Activated CD4-positive, alpha-beta T cell treated with anti-CD3 and anti-CD28 coated beads for 1 hour (primary cell): Measurements from ENCODE around the gene AP2S1.
"Not testable (repeated sequence)": the region's sequence is repeated elsewhere in the genome, so short reads cannot be mapped to it uniquely, and the experiment has no call there.

Experiments
- DNase-seq: peaks from one replicate; pipeline ENCODE4 v3.0.0-alpha.2; 2020

Gene AP2S1

GRCh38 chr19:46850228-46851203 lies at the start of gene AP2S1:
Gene AP2S1 (minus strand): TSS chr19:46850846. CDS start chr19:46850766, 80 bp downstream.
- peak; percentile 86 for DNase-seq

DNA sequence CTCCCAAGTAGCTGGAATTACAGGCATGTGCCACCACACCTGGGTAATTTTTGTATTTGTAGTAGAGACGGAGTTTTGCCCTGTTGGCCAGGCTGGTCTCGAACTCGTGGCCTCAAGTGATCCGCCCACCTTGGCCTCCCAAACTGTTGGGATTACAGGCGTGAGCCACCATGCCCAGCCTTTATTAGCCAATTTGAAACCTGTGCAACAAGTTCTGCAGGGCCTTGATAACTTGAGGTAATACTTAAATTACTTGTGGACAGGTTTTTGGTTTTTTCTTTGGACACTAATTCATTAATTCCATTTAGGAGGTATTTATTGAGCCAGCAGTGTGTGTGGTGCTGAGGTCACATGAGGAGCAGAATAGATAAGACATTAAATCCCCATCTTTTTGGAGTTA lies 49.7 kb upstream of the AP2S1 start:
- DNase-seq: no peak

- DNase-seq: no peak
Measured at GRCh38 chr19:46898731-46899130, 48.1 kb upstream of the AP2S1 start.

GRCh38 chr19:46896076-46896794 lies 45.6 kb upstream of the AP2S1 start:
- no peak for DNase-seq

- no peak for DNase-seq
Measured at GRCh38 chr19:46892252-46893179, 41.9 kb upstream of the AP2S1 start.

GRCh38 chr19:46890423-46891170 lies 40.0 kb upstream of the AP2S1 start:
- DNase-seq: no peak

- DNase-seq: no peak
Measured at GRCh38 chr19:46887240-46887782, 36.7 kb upstream of the AP2S1 start.

DNA sequence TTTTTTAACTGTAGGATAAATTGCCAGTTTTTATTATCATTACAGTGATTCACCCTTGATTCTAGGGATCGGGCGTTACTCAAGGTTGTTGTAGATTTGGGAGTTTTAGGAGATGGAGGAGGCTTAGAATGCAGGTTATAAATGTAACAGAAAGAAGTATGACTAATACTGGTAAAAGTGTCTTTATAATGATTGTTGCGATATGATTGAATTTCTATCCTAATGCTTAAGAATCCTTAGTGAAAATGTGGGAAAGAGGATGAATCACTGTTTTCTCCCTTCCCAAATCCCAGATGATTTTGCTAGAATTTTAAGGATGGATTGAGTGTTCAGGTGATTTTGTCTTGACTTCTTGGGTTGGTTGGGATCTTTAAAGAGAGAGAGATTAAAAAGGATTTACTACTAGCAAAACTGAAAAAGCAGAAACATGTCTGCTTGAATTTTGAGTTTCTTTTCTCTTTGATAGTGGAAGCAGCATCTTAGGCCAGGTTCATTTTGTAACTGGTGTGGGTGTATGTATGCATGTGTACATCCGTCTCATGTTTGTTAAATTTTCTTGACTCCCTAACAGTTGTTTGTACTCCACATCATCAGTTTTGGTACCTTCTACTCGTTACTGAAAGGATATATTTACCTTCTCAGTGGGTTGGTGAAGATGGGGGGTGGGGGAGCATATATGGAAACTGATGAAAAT lies 36.0 kb upstream of the AP2S1 start:
- no peak for DNase-seq

DNA sequence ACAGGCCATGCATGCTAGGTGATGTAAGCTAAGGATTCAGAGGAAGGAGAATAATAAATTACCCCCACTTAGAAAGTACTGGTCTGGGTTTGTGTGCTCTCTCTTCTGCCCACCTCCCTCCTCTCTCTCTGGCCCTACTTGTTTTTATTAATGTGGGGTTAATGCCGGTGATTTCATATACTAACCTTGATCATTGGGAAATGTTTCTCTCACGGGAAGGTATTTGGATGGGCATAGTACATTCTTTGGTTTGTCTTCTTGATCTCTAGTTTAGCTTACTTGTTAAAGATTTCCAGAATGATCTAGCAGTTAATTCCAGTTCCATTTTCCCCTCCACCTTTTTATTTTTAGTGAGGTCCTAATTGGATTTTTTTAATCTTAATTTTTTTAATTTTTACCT lies 34.8 kb upstream of the AP2S1 start:
- DNase-seq: no peak

DNA sequence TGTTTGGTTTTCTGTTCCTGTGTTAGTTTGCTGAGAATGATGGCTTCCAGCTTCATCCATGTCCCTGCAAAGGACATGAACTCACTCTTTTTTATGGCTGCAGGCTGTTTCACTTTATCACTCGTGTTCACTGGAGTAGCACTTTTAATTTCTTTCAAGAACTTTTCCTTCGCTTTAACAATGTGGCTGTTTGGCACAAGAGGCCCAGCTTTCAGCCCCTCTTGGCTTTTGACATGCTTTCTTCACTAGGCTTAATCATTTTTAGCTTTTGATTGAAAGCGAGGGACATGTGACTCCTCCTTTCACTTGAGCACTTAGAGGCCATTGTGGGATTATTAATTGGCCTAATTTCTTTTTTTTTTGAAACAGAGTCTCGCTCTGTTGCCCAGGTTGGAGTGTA lies 32.1 kb upstream of the AP2S1 start:
- DNase-seq: not testable (repeated sequence)

- no peak for DNase-seq
Measured at GRCh38 chr19:46882034-46882433, 31.4 kb upstream of the AP2S1 start.

- DNase-seq: no peak
Measured at GRCh38 chr19:46881092-46881491, 30.4 kb upstream of the AP2S1 start.

- no peak for DNase-seq
Measured at GRCh38 chr19:46880431-46880830, 29.8 kb upstream of the AP2S1 start.

DNA sequence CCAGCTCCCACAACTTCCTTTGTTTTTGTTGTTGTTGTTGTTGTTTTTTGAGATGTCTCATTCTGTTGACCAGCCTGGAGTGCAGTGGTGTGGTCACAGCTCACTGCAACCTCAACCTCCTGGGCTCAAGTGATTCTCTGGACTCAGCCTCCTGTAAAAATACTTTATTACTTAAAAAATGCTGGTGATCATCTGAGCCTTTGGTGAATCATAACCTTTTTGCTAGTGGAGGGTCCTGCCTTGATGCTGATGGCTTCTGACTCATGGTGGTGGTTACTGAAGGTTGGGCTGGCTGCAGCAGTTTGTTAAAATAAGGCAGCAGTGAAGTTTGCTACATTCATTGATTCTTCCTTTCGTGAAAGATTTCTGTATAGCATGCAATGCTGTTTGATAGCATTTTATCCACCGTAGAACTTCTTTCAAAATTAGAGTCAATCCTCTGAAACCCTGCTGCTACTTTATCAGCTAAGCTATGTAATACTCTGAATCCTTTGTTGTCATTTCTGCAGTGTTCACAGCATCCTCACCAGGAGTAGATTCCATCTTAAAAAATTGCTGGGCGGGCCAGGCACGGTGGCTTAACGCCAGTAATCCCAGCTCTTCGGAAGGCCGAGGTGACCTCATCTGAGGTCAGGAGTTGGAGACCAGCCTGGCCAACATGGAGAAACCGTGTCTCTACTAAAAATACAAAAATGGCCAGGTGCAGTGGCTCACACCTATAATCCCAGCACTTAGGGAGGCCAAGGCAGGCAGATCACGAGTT lies 28.1 kb upstream of the AP2S1 start:
- no peak for DNase-seq

- DNase-seq: no peak
Measured at GRCh38 chr19:46875657-46876056, 25.0 kb upstream of the AP2S1 start.

DNA sequence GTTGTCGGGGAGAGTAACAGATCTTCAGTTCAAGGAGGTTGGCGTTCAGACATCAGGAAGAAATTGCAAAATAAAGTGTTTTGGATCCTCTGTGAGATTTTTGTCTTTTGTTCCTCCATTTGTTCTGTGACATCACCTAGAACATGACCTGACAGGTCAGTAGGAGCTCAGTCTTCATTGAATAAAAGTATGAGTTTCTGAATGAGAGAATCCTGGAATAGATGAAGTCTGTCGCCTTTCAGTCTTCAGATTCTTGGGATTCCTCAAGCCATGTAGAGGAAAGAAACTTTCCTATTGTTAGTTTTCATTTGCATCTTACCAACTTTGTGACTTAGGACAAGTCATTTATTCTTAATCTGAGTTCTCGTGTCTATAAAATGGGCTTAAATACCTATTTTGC lies 24.6 kb upstream of the AP2S1 start:
- no peak for DNase-seq

GRCh38 chr19:46872967-46873366 lies 22.3 kb upstream of the AP2S1 start:
- no peak for DNase-seq

DNA sequence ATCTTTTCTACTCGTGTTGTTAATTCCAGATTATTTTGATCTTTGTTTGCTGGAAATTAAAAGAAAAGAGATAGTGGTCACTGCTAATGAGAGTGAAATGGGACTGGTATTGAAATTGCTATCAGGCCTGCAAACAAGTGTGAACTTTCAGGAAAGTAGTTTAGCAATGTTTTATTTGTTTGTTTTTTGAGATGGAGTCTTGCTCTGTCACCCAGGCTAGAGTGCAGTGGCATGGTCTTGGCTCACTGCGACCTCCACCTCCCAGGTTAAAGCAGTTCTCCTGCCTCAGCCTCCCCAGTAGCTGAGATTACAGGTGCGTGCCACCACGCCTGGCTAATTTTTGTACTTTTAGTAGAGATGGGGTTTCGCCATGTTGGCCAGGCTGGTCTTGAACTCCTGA lies 20.5 kb upstream of the AP2S1 start:
- not testable (repeated sequence) for DNase-seq

- DNase-seq: no peak
Measured at GRCh38 chr19:46868025-46868802, 17.6 kb upstream of the AP2S1 start.

- DNase-seq: no peak
Measured at GRCh38 chr19:46867170-46867569, 16.5 kb upstream of the AP2S1 start.
